Smooth muscle cell (in vitro differentiated cells): ENCODE results near the gene LRRK1. TPM values are rescaled to one million over a fixed set of nuclear protein-coding genes. Genes with fewer than 3 reads are reported as not detected.

Source experiments
- DNase-seq: peaks from one replicate; lab custom pipeline; 2025; ENCODE audit not compliant: unreplicated experiment; lab: John Stamatoyannopoulos, UW
- H2AFZ ChIP-seq: fragments of 200-600 bp; sonication (generic); 2 replicates; pipeline ENCODE4 v1.6.0; 2016; ENCODE audit warnings: antibody characterized with exemption, low read depth, mild to moderate bottlenecking
- H3F3A ChIP-seq: fragments of 200-600 bp; sonication (generic); 2 replicates; pipeline ENCODE4 v1.6.0; 2017; ENCODE audit warnings: antibody characterized with exemption, low read depth
- H3K27ac ChIP-seq: fragments of 200-600 bp; sonication (generic); 2 replicates; pipeline ENCODE4 v1.5.1; 2016; ENCODE audit warnings: low read depth, mild to moderate bottlenecking
- H3K27me3 ChIP-seq: fragments of 200-600 bp; sonication (generic); 2 replicates; pipeline ENCODE4 v1.6.1; 2016; ENCODE audit warnings: low read depth, mild to moderate bottlenecking
- H3K36me3 ChIP-seq: fragments of 200-600 bp; sonication (generic); 2 replicates; pipeline ENCODE4 v1.5.1; 2016; ENCODE audit warnings: low read depth
- H3K4me1 ChIP-seq: fragments of 200-600 bp; sonication (generic); 2 replicates; pipeline ENCODE4 v1.5.1; 2016; ENCODE audit warnings: low read depth
- H3K4me2 ChIP-seq: fragments of 200-600 bp; sonication (generic); 2 replicates; pipeline ENCODE4 v1.6.0; 2016; ENCODE audit warnings: mild to moderate bottlenecking
- H3K4me3 ChIP-seq: fragments of 200-600 bp; sonication (generic); 2 replicates; pipeline ENCODE4 v1.5.1; 2016; ENCODE audit warnings: mild to moderate bottlenecking
- H3K79me2 ChIP-seq: fragments of 200-600 bp; sonication (generic); 2 replicates; pipeline ENCODE4 v1.6.0; 2016; ENCODE audit warnings: low read depth, mild to moderate bottlenecking
- H3K9ac ChIP-seq: fragments of 200-600 bp; sonication (generic); 2 replicates; pipeline ENCODE4 v1.6.0; 2016; ENCODE audit warnings: low read depth
- H3K9me3 ChIP-seq: fragments of 200-600 bp; sonication (generic); replicated peaks from 2 replicates; pipeline ENCODE4 v1.5.1; 2016; ENCODE audit warnings: low read depth
- H4K20me1 ChIP-seq: fragments of 200-600 bp; sonication (generic); 2 replicates; pipeline ENCODE4 v1.6.0; 2016; ENCODE audit warnings: low read depth
- CTCF ChIP-seq: fragments of 200-600 bp; sonication (generic); IDR thresholded peaks from 2 replicates; pipeline ENCODE4 v1.5.1; 2017; ENCODE audit warnings: borderline replicate concordance, mild to moderate bottlenecking, antibody characterized with exemption; ENCODE audit not compliant: insufficient read depth, poor library complexity, severe bottlenecking
- WGBS: methylation state at CpG from one replicate; pipeline ENCODE4 v1.1.7; 2016; ENCODE audit warnings: low lambda C conversion rate; 5-methylcytosine and 5-hydroxymethylcytosine counted together
- polyA plus RNA-seq: library from polyadenylated mRNA; unstranded; fragments of >200 nt; fragmentation: Nextera tagmentation; extraction: Ambion mirVana; gene quantifications from 2 replicates; pipeline ENCODE4 v1.2.1, GENCODE V29; 2016
- total RNA-seq: library from RNA; depleted of rRNA; stranded (reverse); fragments of >200 nt; gene quantifications from 2 replicates; pipeline ENCODE4 v1.2.3, GENCODE V29; 2014

LRRK1 gene
- total and polyA plus RNA-seq, 2 experiments from 2014 or later = 1.1 to 1.6 TPM

- no peak for DNase-seq
- H3K4me3 ChIP-seq = no peak overlapping the region
- no peak for TF ChIP-seq CTCF
- H3K9ac ChIP-seq = no peak overlapping the region
- H3K27ac ChIP-seq = no peak overlapping the region
- H4K20me1 ChIP-seq = no peaks in the 10 kb centered on the region
- no peaks in the 10 kb centered on the region for H3F3A ChIP-seq
- H3K4me1 ChIP-seq = no peaks in the 10 kb centered on the region
- H2AFZ ChIP-seq = no peak overlapping the region
- no peaks in the 10 kb centered on the region for H3K79me2 ChIP-seq
- no peaks in the 10 kb centered on the region for H3K27me3 ChIP-seq
- H3K4me2 ChIP-seq = no peak overlapping the region
- no peaks in the 10 kb centered on the region for H3K9me3 ChIP-seq
- H3K36me3 ChIP-seq = no peaks in the 10 kb centered on the region
- WGBS = 94% methylated on average over 19 of the region's 20 CpGs
These were observed 133.5 kb downstream of the LRRK1 start for GRCh38 chr15:101052681-101053121.

- H3K9ac ChIP-seq = no peak overlapping the region
These were observed 134.1 kb downstream of the LRRK1 start for GRCh38 chr15:101053261-101053660.

GRCh38 chr15:101054116-101054515 is 135.0 kb downstream of the LRRK1 start:
- no peak for DNase-seq
- Histone ChIP-seq H3K27me3 (no peaks in the 10 kb centered on the region), H2AFZ (no peak overlapping the region), H3K9me3 (no peaks in the 10 kb centered on the region), H3K36me3 (no peaks in the 10 kb centered on the region), H3K4me2 (no peak overlapping the region), H4K20me1 (no peaks in the 10 kb centered on the region), H3F3A (no peaks in the 10 kb centered on the region), H3K79me2 (no peaks in the 10 kb centered on the region), H3K4me3 (no peak overlapping the region), H3K27ac (no peak overlapping the region), H3K4me1 (no peaks in the 10 kb centered on the region), H3K9ac (no peak overlapping the region)
- no peak for TF ChIP-seq CTCF
- WGBS = 95% methylated on average over 9 of the region's 9 CpGs

More at GRCh38 chr15:101053261-101053660, 134.1 kb downstream of the LRRK1 start:
- no peaks in the 10 kb centered on the region for H3K9me3 ChIP-seq
- H3K79me2 ChIP-seq = no peaks in the 10 kb centered on the region
- WGBS = 93% methylated on average over 34 of the region's 34 CpGs
- H3K4me3 ChIP-seq = no peak overlapping the region
- no peak overlapping the region for H3K27ac ChIP-seq
- no peaks in the 10 kb centered on the region for H4K20me1 ChIP-seq
- no peaks in the 10 kb centered on the region for H3K4me1 ChIP-seq
- H3F3A ChIP-seq = no peaks in the 10 kb centered on the region
- TF ChIP-seq CTCF = no peak
- H3K27me3 ChIP-seq = no peaks in the 10 kb centered on the region
- no peaks in the 10 kb centered on the region for H3K36me3 ChIP-seq
- H2AFZ ChIP-seq = no peak overlapping the region
- no peak for DNase-seq
- H3K4me2 ChIP-seq = no peak overlapping the region

- Histone ChIP-seq H3K4me2 (no peak overlapping the region), H3K79me2 (no peaks in the 10 kb centered on the region), H3K27me3 (no peaks in the 10 kb centered on the region), H2AFZ (no peak overlapping the region), H3K36me3 (no peaks in the 10 kb centered on the region), H3F3A (no peaks in the 10 kb centered on the region), H4K20me1 (no peaks in the 10 kb centered on the region), H3K4me1 (no peaks in the 10 kb centered on the region), H3K9me3 (no peaks in the 10 kb centered on the region), H3K9ac (no peak overlapping the region), H3K27ac (no peak overlapping the region), H3K4me3 (no peak overlapping the region)
- TF ChIP-seq CTCF = no peak
- 97% methylated on average over 12 of the region's 12 CpGs for WGBS
- no peak for DNase-seq
These were observed 135.8 kb downstream of the LRRK1 start for GRCh38 chr15:101054991-101055390.
